Measurements from ENCODE around the gene SCGB3A2. TPM values are rescaled to one million over a fixed set of nuclear protein-coding genes. Genes with fewer than 3 reads are reported as not detected.

SCGB3A2 gene, protein sequence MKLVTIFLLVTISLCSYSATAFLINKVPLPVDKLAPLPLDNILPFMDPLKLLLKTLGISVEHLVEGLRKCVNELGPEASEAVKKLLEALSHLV
- not detected for polyA plus RNA-seq (2012; ENCODE audit: insufficient read depth, insufficient read length, low read depth)

DNA sequence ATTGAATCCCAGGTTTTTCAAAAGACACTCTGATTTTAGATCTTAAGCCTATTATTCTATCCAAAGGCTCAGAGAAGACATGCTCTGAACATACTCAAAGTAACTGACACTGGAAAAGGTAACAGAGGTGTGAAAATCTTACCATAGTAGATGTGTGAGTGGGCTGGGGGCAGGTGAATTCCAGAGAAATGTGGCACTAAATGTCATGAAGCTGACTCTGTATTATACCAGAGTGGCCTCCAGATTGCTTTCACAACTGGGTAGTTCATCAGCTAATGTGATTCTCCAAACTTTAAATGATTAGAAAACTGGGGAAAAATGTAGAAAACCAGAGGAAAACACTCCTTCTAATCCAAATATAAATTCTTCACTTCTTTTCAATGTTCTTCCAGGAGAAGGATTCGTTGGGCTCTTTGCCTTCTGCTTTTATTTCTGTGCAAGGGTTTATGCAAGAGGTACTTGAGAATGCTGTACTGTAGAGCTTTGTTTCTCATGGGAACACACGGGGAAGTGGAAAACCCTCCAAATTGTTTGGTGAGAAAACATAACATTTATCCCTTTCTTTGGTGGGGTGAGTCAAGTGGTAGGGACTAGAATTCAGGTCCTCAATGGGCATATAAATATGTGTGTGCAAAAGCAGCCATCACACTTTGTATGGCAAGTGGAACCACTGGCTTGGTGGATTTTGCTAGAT lies at the start of gene SCGB3A2:
TSS of gene SCGB3A2 (plus strand) at position 646 of the 694 bp plus-strand sequence. CDS start 93 bp downstream, outside the sequence.
- no peak for DNase-seq
- no peak within 1 kb of the TSS for H3K4me3 ChIP-seq (ENCODE audit: low read depth, low read length)
- H3K36me3 ChIP-seq, result no peaks in the 10 kb centered on the region
- H3K27me3 ChIP-seq, result peaks cover 56% of the 10 kb centered on the region
- no peaks in the 10 kb centered on the region for H3K4me1 ChIP-seq
- no peaks in the 10 kb centered on the region for H3K9me3 ChIP-seq
- TF ChIP-seq, protein P1, sequence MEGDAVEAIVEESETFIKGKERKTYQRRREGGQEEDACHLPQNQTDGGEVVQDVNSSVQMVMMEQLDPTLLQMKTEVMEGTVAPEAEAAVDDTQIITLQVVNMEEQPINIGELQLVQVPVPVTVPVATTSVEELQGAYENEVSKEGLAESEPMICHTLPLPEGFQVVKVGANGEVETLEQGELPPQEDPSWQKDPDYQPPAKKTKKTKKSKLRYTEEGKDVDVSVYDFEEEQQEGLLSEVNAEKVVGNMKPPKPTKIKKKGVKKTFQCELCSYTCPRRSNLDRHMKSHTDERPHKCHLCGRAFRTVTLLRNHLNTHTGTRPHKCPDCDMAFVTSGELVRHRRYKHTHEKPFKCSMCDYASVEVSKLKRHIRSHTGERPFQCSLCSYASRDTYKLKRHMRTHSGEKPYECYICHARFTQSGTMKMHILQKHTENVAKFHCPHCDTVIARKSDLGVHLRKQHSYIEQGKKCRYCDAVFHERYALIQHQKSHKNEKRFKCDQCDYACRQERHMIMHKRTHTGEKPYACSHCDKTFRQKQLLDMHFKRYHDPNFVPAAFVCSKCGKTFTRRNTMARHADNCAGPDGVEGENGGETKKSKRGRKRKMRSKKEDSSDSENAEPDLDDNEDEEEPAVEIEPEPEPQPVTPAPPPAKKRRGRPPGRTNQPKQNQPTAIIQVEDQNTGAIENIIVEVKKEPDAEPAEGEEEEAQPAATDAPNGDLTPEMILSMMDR (IDR thresholded peaks at IDR 0.05; ENCODE audit: low read depth, low read length), result no peak

DNA sequence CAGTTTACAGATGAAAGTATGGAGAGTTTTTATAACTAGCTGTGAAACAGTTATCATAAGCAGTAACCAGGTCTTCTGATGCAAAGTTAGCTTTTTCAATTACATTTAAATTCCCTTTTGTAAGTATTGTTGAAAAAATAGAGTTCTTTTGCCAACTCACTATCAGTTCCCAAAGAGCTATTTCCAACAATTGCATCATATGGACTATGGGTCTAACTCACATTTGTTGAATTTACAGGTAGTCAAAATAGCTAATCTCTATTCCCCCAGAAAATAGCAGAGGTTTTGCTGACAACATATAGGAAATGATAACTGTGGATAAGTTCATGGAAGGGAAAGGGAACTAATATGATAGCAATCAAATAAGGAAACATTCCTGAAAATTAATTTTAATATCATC lies 48.5 kb upstream of the SCGB3A2 start:
- peaks cover 11% of the 10 kb centered on the region for H3K27me3 ChIP-seq
- H3K4me3 ChIP-seq (ENCODE audit: low read depth, low read length), result no peak overlapping the region
- H3K4me1 ChIP-seq, result no peaks in the 10 kb centered on the region
- no peak for DNase-seq
- no peaks in the 10 kb centered on the region for H3K9me3 ChIP-seq
- TF ChIP-seq, protein P1 (IDR thresholded peaks at IDR 0.05; ENCODE audit: low read depth, low read length), result no peak
- no peaks in the 10 kb centered on the region for H3K36me3 ChIP-seq

DNA sequence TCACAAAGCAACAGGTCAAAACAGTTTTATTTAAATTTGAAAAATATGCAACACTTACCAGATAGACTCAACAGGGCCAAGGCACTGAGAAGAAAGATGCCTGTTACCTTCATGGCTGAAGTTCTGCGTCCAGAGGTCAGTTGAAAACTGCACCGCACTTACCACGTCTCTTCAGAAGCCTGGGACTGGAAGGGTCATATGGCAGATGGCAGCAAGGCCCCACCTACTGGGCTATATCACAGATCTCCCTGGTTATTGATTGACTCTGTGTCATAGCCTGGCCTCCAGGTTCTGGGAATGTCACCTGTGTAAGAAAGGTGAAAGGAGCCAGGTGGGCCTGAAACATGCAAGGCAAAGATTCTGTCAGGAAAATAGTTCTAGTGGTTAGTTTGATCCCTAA lies 47.0 kb upstream of the SCGB3A2 start, which contains the start of gene SPINK1:
TSS of gene SPINK1 (minus strand) at position 207 of the 400 bp plus-strand sequence. CDS start at position 113, 94 bp downstream.
- Histone ChIP-seq H3K27me3 (peaks cover 11% of the 10 kb centered on the region), H3K4me1 (no peaks in the 10 kb centered on the region), H3K9me3 (no peaks in the 10 kb centered on the region), H3K4me3 (ENCODE audit: low read depth, low read length) (no peak within 1 kb of the TSS), H3K36me3 (no peaks in the 10 kb centered on the region)
- TF ChIP-seq, protein P1 (IDR thresholded peaks at IDR 0.05; ENCODE audit: low read depth, low read length), result no peak
- DNase-seq, result no peak

DNA sequence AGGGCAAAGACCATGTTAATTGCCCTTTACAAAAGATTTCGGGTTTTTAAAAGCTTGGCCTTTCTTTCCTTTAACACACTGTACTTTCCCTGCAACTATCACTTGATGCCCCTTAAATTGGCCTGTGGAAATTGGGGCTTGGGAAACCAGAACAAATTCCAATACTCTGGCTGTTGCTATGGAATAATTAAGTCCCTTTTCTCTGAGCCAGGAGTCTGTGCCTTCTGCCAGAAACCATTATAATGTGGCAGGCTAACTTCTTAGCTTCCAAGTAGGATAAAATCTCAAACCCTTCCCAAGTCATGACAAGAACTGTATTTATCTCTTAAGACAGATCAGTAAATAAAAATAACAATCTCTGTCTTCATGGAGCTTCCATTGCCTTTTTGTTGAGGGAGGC lies 46.0 kb upstream of the SCGB3A2 start:
- no peaks in the 10 kb centered on the region for H3K36me3 ChIP-seq
- TF ChIP-seq, protein P1 (IDR thresholded peaks at IDR 0.05; ENCODE audit: low read depth, low read length), result no peak
- H3K4me1 ChIP-seq, result no peaks in the 10 kb centered on the region

DNA sequence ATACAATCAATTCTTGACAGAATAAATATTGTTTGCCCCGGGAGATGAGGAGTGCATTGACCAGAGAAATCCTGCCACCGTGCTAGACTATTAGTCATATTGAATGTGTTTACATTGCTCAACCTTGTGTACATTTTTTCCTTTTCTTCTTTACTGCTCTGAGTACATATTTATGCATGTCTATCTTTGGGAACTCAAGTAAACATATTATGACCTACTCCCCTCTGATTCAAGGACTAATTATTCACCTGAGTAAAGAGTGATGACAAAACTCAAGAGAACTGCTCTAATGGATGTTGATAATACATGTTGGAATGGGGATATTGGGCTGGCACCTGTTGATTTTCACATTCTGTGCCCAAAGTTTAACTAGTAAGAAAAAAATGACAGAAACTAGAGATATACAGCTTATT lies 43.1 kb upstream of the SCGB3A2 start:
- no peaks in the 10 kb centered on the region for H3K9me3 ChIP-seq
- TF ChIP-seq, protein P1 (IDR thresholded peaks at IDR 0.05; ENCODE audit: low read depth, low read length), result no peak
- no peak overlapping the region for H3K4me3 ChIP-seq (ENCODE audit: low read depth, low read length)
- H3K27me3 ChIP-seq, result peaks cover 7% of the 10 kb centered on the region
- DNase-seq, result no peak
- H3K4me1 ChIP-seq, result no peaks in the 10 kb centered on the region
- H3K36me3 ChIP-seq, result no peaks in the 10 kb centered on the region

More for the DNA sequence above, 46.0 kb upstream of the SCGB3A2 start:
- Histone ChIP-seq H3K27me3 (peaks cover 11% of the 10 kb centered on the region), H3K9me3 (no peaks in the 10 kb centered on the region), H3K4me3 (ENCODE audit: low read depth, low read length) (no peak overlapping the region)
- no peak for DNase-seq

DNA sequence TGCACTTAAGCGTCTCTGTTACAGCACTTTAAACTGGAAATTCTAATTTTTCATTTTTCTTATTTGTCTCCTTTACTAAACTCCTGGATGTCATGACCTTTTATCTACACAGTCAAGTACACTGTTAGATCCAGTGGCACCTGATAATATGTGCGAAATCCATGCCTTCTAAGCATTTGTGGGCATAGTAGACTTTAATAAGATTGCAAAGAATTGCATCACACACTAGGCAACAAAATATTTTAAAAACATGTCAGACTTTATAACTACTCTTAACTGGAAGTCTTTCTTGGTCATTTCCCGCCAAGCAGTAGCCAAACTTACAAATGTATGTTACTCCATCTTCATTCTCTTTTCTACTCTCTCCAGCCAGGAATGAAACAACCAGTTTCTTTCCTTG lies 42.1 kb upstream of the SCGB3A2 start:
- Histone ChIP-seq H3K27me3 (peaks cover 11% of the 10 kb centered on the region), H3K9me3 (no peaks in the 10 kb centered on the region)

More for the DNA sequence above, 42.1 kb upstream of the SCGB3A2 start:
- H3K4me1 ChIP-seq, result no peaks in the 10 kb centered on the region
- H3K4me3 ChIP-seq (ENCODE audit: low read depth, low read length), result no peak overlapping the region
- TF ChIP-seq, protein P1 (IDR thresholded peaks at IDR 0.05; ENCODE audit: low read depth, low read length), result no peak
- no peak for DNase-seq
- no peaks in the 10 kb centered on the region for H3K36me3 ChIP-seq
